Measurements from ENCODE around the gene DNAJB1. TPM values are rescaled to one million over a fixed set of nuclear protein-coding genes. Genes with fewer than 3 reads are reported as not detected.
"Not testable (repeated sequence)": the region's sequence is repeated elsewhere in the genome, so short reads cannot be mapped to it uniquely, and the experiment has no call there.

The DNAJB1 gene
- total and polyA plus RNA-seq, 2 of the 13 experiments (the other 11 are each of a cell fraction or from before 2014, with no cell fraction given) = 87.5 to 97.3 TPM

DNA sequence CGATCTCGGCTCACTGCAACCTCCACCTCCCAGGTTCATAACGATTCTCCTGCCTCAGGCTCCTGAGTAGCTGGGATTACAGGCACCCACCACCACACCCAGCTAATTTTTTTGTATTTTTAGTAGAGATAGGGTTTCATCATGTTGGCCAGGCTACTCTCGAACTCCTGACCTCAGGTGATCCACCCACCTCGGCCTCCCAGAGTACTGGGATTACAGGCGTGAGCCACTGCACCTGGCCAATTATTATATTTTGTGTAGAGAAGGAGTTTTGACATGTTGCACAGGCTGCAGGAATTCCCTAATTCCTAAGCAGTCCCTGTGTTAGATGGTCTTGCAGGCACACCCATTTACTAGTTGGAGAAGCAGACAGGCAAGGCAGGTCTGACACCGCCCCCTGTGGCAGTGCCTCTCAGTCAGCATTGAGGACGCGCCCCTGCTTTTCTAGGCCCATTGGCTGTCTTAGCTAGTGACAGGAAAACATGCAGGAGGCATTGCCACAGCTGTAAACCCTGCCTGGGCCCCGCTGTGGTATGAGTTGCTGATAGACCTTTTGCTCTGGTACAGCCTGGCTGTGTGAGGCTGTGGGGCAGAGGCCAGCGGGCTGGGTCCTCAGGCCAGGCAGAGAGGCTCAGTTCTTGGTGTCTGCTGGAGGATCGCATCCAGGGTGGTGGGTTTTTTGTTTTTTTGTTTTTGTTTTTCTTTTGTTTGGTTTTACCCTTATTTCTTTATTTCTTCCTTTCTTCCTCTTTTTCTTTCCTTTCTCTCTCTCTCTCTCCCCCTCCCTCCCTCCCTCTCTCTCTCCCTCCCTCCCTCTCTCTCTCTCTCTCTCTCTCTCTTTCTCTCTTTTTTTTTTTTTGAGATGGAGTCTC lies 33.2 kb upstream of the DNAJB1 start (continued):
- TF ChIP-seq, protein P1, sequence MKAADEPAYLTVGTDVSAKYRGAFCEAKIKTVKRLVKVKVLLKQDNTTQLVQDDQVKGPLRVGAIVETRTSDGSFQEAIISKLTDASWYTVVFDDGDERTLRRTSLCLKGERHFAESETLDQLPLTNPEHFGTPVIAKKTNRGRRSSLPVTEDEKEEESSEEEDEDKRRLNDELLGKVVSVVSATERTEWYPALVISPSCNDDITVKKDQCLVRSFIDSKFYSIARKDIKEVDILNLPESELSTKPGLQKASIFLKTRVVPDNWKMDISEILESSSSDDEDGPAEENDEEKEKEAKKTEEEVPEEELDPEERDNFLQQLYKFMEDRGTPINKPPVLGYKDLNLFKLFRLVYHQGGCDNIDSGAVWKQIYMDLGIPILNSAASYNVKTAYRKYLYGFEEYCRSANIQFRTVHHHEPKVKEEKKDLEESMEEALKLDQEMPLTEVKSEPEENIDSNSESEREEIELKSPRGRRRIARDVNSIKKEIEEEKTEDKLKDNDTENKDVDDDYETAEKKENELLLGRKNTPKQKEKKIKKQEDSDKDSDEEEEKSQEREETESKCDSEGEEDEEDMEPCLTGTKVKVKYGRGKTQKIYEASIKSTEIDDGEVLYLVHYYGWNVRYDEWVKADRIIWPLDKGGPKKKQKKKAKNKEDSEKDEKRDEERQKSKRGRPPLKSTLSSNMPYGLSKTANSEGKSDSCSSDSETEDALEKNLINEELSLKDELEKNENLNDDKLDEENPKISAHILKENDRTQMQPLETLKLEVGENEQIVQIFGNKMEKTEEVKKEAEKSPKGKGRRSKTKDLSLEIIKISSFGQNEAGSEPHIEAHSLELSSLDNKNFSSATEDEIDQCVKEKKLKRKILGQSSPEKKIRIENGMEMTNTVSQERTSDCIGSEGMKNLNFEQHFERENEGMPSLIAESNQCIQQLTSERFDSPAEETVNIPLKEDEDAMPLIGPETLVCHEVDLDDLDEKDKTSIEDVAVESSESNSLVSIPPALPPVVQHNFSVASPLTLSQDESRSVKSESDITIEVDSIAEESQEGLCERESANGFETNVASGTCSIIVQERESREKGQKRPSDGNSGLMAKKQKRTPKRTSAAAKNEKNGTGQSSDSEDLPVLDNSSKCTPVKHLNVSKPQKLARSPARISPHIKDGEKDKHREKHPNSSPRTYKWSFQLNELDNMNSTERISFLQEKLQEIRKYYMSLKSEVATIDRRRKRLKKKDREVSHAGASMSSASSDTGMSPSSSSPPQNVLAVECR (CRISPR knock-in tag; IDR thresholded peaks at IDR 0.05; ENCODE audit: borderline replicate concordance) = peak; percentile 84
- TF ChIP-seq ZSCAN25 (CRISPR knock-in tag; IDR thresholded peaks at IDR 0.05) (peak; percentile 91), KAT8 (CRISPR knock-in tag; IDR thresholded peaks at IDR 0.05) (peak; percentile 48; the same call in 1 of the 2 replicates), KDM2A (CRISPR knock-in tag; IDR thresholded peaks at IDR 0.05; ENCODE audit: borderline replicate concordance, low read depth) (peak; percentile 50; the same call in 1 of the 2 replicates), KLF16 (CRISPR knock-in tag; IDR thresholded peaks at IDR 0.05) (peak in 1 of 2 experiments; percentile 33; a peak in 1 of 4 replicates), KDM4B (CRISPR knock-in tag; IDR thresholded peaks at IDR 0.05) (0 out of 2 replicates have a peak, but pooled peaks have one; percentile 36), RXRA (CRISPR knock-in tag; IDR thresholded peaks at IDR 0.05) (peak; percentile 54; the same call in 1 of the 2 replicates), PPARG (CRISPR knock-in tag; conservative IDR thresholded peaks at IDR 0.05) (peak; percentile 68), FOXA3 (CRISPR knock-in tag; IDR thresholded peaks at IDR 0.05) (peak; percentile 69), FOXA1 (CRISPR knock-in tag; IDR thresholded peaks at IDR 0.05) (peak; percentile 41; the same call in 1 of the 2 replicates), MIER3 (CRISPR knock-in tag; IDR thresholded peaks at IDR 0.05; ENCODE audit: borderline replicate concordance) (peak; percentile 21; the same call in 1 of the 2 replicates), ZNF292 (CRISPR knock-in tag; IDR thresholded peaks at IDR 0.05; ENCODE audit: borderline replicate concordance, low read depth) (peak; percentile 90; the same call in 1 of the 2 replicates), HNRNPL (IDR thresholded peaks at IDR 0.05; ENCODE audit: low read depth, low read length) (0 out of 2 replicates have a peak, but pooled peaks have one; percentile 58)
- TF ChIP-seq, protein P2, sequence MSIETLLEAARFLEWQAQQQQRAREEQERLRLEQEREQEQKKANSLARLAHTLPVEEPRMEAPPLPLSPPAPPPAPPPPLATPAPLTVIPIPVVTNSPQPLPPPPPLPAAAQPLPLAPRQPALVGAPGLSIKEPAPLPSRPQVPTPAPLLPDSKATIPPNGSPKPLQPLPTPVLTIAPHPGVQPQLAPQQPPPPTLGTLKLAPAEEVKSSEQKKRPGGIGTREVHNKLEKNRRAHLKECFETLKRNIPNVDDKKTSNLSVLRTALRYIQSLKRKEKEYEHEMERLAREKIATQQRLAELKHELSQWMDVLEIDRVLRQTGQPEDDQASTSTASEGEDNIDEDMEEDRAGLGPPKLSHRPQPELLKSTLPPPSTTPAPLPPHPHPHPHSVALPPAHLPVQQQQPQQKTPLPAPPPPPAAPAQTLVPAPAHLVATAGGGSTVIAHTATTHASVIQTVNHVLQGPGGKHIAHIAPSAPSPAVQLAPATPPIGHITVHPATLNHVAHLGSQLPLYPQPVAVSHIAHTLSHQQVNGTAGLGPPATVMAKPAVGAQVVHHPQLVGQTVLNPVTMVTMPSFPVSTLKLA (IDR thresholded peaks at IDR 0.05) = peak; percentile 51
- TF ChIP-seq, protein P3, sequence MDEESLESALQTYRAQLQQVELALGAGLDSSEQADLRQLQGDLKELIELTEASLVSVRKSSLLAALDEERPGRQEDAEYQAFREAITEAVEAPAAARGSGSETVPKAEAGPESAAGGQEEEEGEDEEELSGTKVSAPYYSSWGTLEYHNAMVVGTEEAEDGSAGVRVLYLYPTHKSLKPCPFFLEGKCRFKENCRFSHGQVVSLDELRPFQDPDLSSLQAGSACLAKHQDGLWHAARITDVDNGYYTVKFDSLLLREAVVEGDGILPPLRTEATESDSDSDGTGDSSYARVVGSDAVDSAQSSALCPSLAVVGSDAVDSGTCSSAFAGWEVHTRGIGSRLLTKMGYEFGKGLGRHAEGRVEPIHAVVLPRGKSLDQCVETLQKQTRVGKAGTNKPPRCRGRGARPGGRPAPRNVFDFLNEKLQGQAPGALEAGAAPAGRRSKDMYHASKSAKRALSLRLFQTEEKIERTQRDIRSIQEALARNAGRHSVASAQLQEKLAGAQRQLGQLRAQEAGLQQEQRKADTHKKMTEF (CRISPR knock-in tag; IDR thresholded peaks at IDR 0.05) = peak; percentile 40; the same call in 1 of the 2 replicates
- TF ChIP-seq, protein P4, sequence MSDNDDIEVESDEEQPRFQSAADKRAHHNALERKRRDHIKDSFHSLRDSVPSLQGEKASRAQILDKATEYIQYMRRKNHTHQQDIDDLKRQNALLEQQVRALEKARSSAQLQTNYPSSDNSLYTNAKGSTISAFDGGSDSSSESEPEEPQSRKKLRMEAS (IDR thresholded peaks at IDR 0.05) = peak; percentile 82
- TF ChIP-seq, protein P5, sequence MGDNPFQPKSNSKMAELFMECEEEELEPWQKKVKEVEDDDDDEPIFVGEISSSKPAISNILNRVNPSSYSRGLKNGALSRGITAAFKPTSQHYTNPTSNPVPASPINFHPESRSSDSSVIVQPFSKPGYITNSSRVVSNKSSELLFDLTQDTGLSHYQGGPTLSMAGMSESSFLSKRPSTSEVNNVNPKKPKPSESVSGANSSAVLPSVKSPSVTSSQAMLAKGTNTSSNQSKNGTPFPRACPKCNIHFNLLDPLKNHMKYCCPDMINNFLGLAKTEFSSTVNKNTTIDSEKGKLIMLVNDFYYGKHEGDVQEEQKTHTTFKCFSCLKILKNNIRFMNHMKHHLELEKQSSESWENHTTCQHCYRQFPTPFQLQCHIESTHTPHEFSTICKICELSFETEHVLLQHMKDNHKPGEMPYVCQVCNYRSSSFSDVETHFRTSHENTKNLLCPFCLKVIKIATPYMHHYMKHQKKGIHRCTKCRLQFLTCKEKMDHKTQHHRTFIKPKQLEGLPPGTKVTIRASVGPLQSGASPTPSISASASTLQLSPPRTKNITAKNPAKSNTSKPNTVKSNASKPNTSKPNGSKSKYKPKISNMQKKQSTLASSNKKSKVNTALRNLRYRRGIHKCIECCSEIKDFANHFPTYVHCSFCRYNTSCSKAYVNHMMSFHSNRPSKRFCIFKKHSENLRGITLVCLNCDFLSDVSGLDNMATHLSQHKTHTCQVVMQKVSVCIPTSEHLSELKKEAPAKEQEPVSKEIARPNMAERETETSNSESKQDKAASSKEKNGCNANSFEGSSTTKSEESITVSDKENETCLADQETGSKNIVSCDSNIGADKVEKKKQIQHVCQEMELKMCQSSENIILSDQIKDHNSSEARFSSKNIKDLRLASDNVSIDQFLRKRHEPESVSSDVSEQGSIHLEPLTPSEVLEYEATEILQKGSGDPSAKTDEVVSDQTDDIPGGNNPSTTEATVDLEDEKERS (CRISPR knock-in tag; IDR thresholded peaks at IDR 0.05) = 0 out of 2 replicates have a peak, but pooled peaks have one; percentile 47
- not testable (repeated sequence) for TF ChIP-seq FOXA1 (IDR thresholded peaks at IDR 0.05)
